ENCODE data around the gene SLC17A9.

The SLC17A9 gene

GRCh38 chr20:62952373-62952967, at the start of gene SLC17A9:
Gene SLC17A9, plus strand, starts transcription at chr20:62952709. Its CDS starts 122 bp downstream, at chr20:62952831.
- DNase-seq = peak; percentile 14 to 26

DNA sequence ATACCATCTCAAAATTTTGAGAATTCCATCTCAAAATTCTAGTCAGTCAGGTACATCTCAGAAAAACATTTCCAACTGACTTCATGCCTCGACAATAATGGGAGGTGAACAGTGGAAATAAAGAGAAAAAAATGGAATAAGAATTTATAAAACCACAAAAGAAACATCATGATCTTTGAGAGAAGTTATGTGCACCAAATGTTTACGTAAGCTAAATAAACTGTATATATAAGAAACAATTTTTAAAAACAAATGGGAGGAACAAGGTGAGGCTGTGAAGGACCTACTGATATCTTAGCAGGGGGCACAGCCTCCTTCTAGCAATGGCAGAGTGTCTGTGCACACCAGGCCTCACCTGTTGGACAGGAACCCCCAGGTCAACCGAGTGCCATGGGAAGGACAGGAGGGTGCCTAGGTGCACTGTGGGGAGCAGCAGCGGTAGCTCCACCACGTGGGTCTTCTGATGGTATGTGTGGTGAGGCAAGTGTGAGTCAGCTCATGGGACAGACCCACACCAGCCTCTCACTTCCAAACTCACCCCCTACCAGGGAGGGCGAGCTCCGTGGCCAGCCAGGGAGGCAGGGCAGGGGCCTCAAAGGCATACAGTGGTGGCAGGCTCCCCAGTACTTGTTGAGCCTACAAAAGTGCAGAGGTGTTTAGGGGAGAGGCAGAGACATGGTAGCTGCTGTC, 49.4 kb upstream of the SLC17A9 start:
- no peak for DNase-seq

DNA sequence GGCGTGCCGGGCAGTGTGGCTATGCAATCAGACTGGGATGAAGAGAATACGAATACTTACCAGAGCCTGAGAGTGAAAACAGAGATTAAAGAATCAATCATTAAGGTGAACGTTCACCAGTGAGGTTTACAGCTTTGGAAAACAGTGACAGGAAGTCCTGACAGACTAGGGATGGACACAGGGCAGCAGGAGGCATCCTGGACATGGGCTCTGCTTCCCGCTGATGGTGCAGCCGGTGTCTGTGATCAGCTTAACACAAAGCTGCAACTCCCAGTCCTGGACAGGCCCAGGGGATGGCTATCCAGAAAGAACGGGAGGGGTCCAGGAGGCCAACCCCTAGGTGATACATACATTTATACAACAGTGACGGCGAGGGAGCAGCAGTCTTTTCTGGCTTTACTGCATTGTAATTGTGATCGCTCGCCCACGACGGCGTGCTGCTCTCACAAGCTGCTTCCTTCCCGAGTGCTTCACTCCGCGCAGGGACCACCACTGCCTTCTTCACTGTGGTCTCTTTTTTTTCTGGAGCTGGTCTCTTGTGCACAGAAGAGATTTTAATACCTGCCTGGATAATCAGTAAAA, 46.9 kb upstream of the SLC17A9 start:
- DNase-seq = no peak

DNA sequence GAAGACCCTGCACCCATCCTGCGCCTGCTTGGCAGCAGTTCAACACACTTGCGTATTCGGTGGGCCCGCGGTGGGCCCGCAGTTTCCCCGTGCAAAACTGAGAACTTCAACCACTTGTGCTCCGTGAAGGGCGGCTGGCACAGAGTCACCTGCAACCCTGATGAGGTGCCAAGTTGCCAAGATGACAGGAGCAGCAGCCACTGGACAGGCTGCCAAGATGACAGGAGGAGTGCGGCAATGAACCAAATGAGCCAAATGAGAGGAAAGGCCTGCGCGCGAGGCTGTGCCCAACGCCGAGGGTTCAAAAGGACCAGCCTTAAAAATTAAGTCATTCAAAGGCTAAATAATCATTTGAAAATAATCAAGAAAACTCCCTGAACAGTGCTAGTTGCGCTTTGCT, 46.3 kb upstream of the SLC17A9 start:
- no peak for DNase-seq

- DNase-seq = no peak
These were observed 45.7 kb upstream of the SLC17A9 start for GRCh38 chr20:62906647-62907375.

GRCh38 chr20:62907384-62908317, 44.9 kb upstream of the SLC17A9 start:
- DNase-seq = no peak

DNA sequence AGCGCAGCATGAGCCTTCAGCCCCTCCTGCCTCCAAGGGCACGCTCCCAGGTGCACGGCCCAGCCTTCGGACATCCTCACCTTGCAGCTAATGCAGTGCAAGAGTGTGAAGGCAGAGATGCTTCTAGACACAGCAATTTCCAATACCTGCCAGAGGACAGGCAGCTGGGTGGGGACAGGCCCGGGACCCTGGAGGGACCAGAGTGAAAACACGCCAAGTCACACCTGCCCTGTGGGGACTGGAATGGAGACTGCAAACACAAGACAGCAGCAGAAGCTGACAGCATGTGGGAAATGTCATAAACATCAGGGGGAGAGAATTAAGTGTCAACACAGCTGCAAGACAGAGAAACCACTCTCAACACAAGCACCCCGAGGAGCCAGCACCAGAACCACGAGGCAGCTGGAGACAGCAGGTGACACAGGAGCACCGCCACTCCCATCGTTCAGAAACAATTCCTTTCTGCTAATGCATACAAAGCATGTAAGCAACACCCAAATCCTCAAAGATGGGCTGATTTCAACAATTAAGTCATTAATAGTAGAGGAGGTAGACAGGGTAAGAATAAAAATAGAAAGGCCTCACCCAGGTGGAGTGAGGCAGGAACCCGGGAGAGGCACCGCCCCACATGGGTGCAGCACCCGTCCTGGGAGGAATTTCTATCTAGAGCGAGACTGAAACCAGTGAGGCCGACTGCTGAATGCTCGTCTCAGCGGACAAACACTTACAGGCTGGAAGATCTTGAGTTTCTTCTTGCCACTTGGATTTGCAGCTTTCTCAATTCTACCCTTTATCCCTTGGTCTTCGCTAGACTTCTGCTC, 43.3 kb upstream of the SLC17A9 start:
- no peak for DNase-seq

DNA sequence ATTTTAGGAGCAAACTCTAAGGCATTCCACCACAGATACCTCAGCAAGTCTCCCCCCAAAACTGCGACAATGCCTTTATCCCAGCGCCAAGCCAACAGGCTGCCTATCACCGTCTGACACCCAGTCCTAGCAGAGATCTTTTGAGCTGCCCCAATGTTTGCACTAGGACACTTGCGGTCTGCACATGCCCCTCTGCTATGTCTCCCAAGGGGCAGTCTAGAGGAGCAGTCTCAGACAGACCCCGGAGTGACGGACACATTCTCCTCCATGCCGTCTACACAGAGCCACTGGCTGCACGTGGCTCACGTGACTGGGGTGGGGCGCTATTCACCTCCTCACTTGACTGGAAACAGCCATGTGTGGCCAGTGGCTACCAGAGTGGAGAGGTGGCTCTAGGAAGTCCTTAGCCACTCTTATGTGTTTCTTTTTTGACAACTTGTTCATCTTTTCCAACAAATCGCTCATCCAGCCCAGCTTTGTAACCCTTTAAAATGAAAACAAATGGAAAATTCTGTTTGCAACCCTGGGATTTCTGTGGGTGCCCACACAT, 42.2 kb upstream of the SLC17A9 start:
- no peak for DNase-seq

DNA sequence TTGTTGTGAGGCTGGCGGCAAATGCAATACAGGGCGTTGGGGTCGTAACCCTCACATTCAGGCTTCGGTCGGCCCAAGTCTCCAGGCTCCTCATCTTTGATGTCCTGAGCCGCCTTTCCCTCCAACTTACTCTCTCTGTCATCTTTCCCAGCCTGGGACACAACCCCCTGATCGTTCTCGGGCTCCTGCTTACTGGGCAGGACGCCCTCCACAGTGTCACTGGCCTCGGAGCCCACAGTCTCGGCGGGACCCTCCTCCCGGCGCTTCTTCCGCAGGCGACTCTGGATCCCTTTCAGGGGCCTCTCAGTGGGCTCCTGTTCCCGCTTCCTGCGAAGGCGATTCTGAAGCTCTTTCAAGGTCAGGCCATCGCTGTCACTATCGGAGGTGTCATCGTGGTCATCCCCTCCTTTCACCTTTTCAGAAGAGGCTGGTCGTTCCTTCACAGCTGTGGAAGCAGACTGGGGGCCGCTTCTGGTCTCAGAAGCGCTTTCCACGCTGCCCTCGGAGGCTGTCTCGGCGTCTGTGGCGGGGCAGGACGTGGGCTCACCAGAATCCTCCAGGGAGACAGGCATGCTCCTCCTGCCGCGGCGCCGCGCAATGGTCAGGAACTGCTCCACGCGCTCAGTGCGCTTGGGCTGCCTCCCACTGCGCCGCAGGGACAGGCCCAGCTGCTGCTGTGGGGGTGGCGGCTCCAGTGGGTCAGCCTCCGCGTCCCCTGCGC, 41.6 kb upstream of the SLC17A9 start:
- no peak for DNase-seq

GRCh38 chr20:62911701-62912280, 40.7 kb upstream of the SLC17A9 start:
- DNase-seq = no peak

DNA sequence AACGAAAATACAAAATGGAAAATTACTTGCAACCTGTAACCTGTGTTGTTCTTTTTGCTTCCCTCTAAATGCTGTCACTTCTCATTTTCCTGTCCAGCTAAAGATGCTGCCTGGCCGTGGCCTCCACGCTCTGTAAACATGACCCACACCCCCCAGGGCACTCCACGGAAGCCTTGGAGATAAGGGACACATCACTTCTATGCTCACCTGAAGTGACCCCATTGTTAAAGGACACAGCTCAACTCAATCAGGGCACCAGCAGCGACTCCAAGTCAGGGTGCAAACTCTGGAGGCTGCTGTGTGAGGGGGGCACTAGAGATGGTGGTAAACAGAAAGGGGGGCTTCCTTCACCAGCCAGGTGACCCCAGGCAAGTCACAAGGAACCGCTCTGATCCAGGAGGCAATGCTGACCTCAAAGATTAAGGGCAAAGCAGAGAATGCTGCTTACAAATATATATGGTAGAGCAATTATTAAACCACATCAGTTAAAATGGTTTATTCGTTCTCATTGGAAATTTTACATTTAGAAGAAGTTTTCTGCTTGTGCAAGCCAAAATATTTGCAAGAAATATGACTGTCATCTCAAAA, 39.4 kb upstream of the SLC17A9 start:
- no peak for DNase-seq

DNA sequence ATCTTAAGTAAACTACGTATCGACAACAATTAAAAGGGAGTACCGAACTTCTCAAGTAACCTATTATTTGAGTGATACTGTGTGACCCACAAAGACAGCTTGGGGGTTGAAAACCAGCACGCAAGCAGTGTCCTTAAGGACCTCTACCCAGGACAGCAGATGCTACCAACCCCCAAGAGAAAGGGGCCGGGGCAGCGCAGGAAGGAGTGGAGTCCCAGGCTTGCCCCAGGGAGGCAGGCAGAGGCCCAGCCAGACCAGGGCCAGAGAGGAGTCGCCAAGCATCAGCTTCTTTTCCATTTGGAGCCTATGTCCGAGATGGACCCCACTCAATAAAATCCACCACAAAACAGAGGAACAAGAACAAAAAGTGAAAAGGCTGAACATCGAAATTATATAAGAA, 38.1 kb upstream of the SLC17A9 start:
- no peak for DNase-seq

DNA sequence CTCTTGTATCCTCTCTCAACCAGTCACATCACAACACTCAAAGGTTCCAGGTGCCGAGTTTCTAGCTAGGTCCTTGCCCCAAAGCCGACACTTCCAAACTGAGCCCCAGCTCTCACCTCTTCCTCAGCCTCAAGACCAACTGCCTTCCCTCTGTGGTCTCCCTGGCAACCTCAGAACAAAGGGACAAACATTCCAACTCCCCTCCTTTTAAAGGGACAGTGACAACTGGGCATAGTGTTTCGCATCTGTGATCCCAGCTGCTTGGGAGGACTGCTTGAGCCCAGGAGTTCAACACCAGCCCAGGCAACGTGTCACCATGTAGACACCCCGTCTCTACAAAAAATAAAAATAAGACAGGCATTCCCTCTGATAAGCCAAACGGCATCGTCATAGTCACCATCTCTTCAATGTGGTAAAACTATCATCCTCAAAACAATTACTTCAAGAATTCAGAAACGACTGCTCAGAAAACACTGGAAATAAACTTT, 37.5 kb upstream of the SLC17A9 start:
- DNase-seq = no peak

DNA sequence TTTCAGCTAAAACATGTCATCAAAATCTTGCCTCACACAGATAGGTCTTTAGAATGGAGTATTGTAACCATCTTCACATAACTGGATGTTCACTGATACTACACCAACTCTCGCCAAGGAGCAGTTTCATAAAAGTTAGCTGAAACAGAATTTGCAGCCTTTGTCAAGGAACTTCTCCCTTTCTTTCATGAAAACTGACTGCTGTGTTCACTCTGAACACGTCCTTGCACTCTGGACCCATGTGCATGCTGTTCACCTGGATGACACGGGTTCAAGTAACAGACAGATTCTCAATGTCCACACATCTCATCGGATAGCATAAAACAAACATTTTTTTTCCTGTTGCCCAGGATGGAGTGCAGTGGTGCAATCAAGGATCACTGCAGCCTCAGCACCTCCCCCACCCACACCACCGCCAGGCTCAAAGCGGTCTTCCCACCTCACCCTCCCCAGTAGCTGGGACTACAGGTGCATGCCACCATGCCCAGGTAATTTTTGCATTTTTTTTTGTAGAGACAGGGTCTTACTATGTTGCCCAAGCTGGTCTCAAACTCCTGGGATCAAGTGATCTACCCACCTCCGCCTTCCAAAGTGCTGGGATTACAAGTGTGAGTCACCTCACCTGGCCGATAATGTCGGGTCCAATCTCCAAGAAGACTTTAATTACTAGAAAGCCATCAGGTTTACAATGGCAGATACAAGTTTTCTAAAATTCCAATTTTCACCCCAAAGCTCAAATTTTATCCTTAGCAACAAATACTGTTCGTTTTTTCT, 35.6 kb upstream of the SLC17A9 start:
- DNase-seq = no peak

GRCh38 chr20:62917720-62918119, 34.8 kb upstream of the SLC17A9 start:
- DNase-seq = no peak

DNA sequence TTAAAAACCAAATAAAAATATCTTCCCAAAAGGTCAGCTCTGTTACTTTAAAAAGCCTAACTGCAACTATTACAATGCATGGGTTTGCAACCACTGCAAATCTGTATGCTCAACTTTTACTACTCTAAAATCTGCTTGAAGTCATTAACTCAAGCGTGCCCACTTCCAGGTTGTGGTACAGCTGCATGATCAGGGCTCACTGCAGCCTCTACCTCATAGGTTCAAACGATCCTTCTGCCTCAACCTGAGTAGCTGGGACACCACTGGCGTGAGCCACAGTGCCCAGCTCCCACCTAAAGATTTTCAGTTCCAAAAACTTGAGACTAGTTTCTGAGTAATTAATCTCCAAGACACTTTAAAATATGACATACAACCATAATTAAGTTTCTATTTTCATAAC, 34.4 kb upstream of the SLC17A9 start:
- no peak for DNase-seq

DNA sequence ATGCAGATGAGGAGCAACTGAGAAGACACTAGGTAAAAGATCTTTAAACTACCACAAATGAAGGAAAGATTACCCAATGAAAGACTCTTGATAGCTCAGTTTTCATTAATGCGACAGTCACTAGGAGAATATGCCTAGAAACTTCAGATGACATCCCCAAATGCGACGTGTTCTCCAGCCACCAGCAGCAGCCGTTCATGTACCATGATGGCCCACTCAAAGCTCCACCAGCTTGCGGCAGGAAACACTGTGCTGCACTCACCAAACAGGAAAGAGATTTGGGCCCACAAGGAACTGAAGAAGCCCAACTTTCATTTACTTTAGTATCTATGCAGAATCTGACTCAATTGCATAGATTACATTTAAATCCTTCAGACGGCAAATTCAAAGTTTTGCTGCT, 33.7 kb upstream of the SLC17A9 start:
- peak; percentile 31 to 43 for DNase-seq

- no peak for DNase-seq
These were observed 32.4 kb upstream of the SLC17A9 start for GRCh38 chr20:62920039-62920645.
